ENCODE data around the gene HIGD1C.
"Not testable (repeated sequence)": the region's sequence is repeated elsewhere in the genome, so short reads cannot be mapped to it uniquely, and the experiment has no call there.

Gene HIGD1C

DNA sequence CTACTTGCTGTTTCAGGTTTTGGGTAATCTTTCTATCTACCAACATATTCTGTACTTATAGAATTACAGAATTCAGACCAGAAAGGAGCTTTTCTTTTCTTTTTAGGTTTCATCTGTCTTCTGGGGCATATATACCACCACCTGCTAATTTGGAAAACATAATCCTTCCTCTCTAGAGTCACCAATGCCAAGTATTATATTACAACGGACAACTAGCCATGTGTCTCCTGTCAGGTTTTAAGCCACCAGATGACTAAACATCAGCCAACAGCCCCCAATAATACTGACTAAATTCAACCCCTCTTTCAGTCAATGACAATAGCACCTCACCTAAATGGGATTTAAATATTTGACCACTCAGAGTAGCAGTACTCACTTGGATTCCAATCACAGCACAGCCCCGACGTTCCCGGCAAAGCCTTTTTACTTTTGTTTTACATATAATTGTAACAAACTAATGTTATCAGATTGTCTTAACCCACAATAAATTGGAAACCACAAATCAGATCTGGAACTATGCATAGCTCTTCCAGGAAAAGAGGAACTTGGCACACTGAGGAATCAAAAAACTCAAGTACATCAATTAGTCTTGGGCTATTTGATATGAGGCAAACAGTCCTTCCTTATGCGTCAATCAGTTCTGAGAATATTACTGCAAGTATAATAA, 60.4 kb downstream of the HIGD1C start:
- in situ Hi-C loops (cut with MboI; ENCODE audit: low sequenced_read_pairs): no loop called here

DNA sequence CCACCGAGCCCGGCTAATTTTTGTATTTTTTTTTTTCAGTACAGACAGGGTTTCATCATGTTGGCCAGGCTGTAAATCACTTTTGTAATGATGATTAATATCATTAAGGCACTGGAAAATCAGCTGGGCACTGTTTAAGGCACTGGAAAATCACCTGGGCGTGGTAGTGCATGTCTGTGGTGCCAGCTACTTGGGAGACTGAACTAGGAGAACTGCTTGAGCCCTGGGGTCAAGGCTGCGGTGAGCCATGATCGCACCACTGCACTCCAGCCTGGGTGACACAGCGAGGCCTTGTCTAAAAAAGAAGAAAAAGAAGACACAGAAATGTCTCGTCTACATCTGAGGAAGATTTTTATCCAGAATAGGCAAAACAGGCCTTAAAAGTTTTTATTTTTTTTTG, 61.1 kb downstream of the HIGD1C start:
- in situ Hi-C loops (cut with MboI; ENCODE audit: low sequenced_read_pairs): no loop called here

- in situ Hi-C loops (cut with MboI; ENCODE audit: low sequenced_read_pairs): not testable (repeated sequence)
Observed at GRCh38 chr12:51014467-51014866, 62.1 kb downstream of the HIGD1C start.

- in situ Hi-C loops (cut with MboI; ENCODE audit: low sequenced_read_pairs): no loop called here
Observed at GRCh38 chr12:51017452-51017851, 65.1 kb downstream of the HIGD1C start.

- in situ Hi-C loops (cut with MboI; ENCODE audit: low sequenced_read_pairs): no loop called here
Observed at GRCh38 chr12:51018956-51019355, 66.6 kb downstream of the HIGD1C start.

DNA sequence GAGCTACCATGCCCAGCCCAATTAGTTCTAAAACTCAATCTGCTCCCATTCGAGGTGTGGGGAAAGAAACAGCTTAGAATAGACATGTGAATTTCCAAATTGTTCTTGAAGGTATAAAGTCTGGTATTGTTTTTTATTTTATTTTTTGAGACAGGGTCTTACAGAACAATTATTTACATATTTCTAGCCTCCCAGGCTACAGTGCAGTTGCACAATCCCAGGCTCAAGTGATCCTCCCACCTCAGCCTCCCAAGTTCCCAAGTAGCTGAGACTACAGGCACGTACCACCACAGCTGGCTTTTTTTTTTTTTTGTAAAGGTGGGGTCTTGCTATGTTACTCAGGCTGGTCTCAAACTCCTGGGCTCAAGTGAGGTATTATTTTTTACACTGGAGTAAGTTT, 67.6 kb downstream of the HIGD1C start:
- in situ Hi-C loops (cut with MboI; ENCODE audit: low sequenced_read_pairs): no loop called here
